Measurements from ENCODE around the gene SH3GL1. TPM values are rescaled to one million over a fixed set of nuclear protein-coding genes. Genes with fewer than 3 reads are reported as not detected.

The SH3GL1 gene, protein sequence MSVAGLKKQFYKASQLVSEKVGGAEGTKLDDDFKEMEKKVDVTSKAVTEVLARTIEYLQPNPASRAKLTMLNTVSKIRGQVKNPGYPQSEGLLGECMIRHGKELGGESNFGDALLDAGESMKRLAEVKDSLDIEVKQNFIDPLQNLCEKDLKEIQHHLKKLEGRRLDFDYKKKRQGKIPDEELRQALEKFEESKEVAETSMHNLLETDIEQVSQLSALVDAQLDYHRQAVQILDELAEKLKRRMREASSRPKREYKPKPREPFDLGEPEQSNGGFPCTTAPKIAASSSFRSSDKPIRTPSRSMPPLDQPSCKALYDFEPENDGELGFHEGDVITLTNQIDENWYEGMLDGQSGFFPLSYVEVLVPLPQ
- total RNA-seq, result 10 to 100 TPM; 38.8 to 51.5 (median 45.7) TPM
- 16.5 TPM for total RNA-seq (2013)
- 31.3 to 60.2 (median 42.0) reads per million in 29 experiments for total RNA-seq

DNA sequence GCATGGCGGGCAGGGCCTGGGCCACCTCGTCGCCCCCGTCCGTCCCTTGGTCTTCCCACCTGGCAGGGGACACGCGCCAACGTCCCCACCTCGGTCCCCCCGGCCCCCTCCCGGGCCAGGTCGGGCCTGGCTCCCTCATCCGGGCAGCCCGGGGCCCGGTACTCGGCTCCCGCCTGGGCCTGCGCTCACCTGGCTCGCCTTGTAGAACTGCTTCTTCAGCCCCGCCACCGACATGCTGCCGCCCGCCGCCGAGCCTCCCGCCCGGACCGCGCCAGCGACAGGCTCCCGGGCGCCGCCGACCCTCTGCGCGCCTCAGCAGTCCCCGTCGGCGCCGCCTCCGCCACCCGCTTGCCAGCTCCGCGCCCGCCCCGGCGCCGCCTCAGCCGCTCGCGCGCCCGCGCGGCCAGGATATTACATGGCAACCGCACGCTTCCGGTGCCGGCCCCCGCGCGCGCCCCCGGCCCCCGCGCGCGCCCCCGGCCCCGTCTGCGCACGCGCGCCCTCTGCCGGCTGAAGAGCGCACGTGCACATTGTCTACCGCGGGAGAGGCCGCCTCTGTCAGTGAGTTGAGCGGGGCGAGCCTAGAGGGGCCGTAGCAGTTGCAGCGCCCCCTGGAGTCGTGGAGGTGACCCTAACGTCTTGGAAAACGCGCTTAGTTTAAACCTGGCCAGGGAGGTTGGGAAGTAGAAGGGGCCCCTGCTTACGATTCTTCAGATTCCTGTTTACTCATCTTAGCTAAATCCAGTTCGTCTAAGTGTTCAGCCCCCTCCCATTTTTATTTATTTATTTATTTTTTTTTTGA, at the start of gene SH3GL1:
Gene SH3GL1, minus strand, starts transcription at position 413 of the 802 bp plus-strand sequence. Its CDS starts 179 bp downstream, at position 234.
- Histone ChIP-seq H3K9me3 (no peaks in the 10 kb centered on the region), H3K4me3 (ENCODE audit: control insufficient read depth in 1 of 2, extremely low read depth in 1 of 2, low read length in 1 of 2) (peak within 1 kb of the TSS; percentile 85 to 92), H3K36me3 (ENCODE audit: control insufficient read depth in 2 of 2, extremely low read depth in 1 of 2, insufficient read depth in 1 of 2, low read length in 1 of 2) (peaks cover 6 to 13% of the 10 kb centered on the region in 2 donors), H3K27ac (ENCODE audit: low read length) (peak within 1 kb of the TSS; percentile 94), H3K27me3 (replicated peaks in 1 of 2; ENCODE audit: control insufficient read depth in 2 of 2, extremely low read depth in 1 of 2, insufficient read depth in 2 of 2, low read length in 1 of 2) (no peaks in the 10 kb centered on the region), H3K4me1 (ENCODE audit: control insufficient read depth in 1 of 2, extremely low read depth in 1 of 2, insufficient read depth in 2 of 2, low read length in 2 of 2) (peaks cover 23 to 55% of the 10 kb centered on the region in 2 experiments)
- WGBS (ENCODE audit: insufficient coverage), result under 1% methylated on average over 80 of the region's 90 CpGs
- CTCF ChIA-PET, result interaction anchor here in 1 of 2 donors (0.6 to 1.2 kb wide), 5 partner anchors 56 to 154 kb away, joined by 3 to 6 read pairs (median 4); partner anchors contain the start of genes HDGFL2, MPND and YJU2
- ATAC-seq (replicated peaks in 1 of 4) (peak; percentile 66 to 74 (median 70)), DNase-seq (peak; percentile 79 to 98 (median 89))
- POLR2A ChIA-PET, result interaction anchor here in 1 of 2 donors (1.4 kb wide), 1 partner anchor 71 kb away, joined by 4 read pairs; the partner anchor contains the start of gene HDGFL2
- Mint-ChIP-seq H3K9me3 (no peaks in the 10 kb centered on the region), H3K4me1 (peaks cover 61 to 76% (median 63%) of the 10 kb centered on the region in 3 donors), H3K27me3 (no peaks in the 10 kb centered on the region), H3K4me3 (peak within 1 kb of the TSS; percentile 82 to 89 (median 87)), H3K36me3 (peaks cover 8% of the 10 kb centered on the region), H3K27ac (peak within 1 kb of the TSS; percentile 75 to 92)

DNA sequence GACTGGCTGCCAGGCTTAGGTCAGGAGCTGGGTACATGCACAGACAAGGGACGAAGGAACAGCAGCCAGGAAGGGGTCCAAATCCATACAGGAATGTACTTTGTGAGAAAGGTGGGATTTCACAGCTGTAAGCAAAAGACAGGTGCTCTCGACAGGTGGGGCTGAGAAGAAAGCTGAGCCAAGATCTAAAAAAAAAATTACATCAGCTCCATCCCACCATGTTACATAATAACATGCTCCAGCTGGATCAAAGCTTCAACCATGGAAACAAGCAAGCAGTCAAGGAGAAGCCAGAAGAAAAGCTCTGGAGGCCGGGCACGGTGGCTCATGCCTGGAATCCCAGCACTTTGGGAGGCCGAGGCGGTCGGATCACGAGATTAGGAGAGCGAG, 49.3 kb upstream of the SH3GL1 start:
- no peak overlapping the region for H3K4me3 ChIP-seq (ENCODE audit: control insufficient read depth in 1 of 2, extremely low read depth in 1 of 2, low read length in 1 of 2)
- 98% methylated on average over 6 of the region's 9 CpGs for WGBS (ENCODE audit: insufficient coverage)
- ATAC-seq (replicated peaks in 1 of 4), result no peak
- H3K27ac ChIP-seq (ENCODE audit: low read length), result no peak overlapping the region
- H3K9me3 ChIP-seq, result no peaks in the 10 kb centered on the region
- Mint-ChIP-seq H3K27ac (no peak overlapping the region), H3K4me3 (no peak overlapping the region), H3K27me3 (no peaks in the 10 kb centered on the region), H3K9me3 (no peaks in the 10 kb centered on the region), H3K4me1 (no peaks in the 10 kb centered on the region), H3K36me3 (peaks cover 18% of the 10 kb centered on the region)
- H3K27me3 ChIP-seq (replicated peaks in 1 of 2; ENCODE audit: control insufficient read depth in 2 of 2, extremely low read depth in 1 of 2, insufficient read depth in 2 of 2, low read length in 1 of 2), result no peaks in the 10 kb centered on the region
- peaks cover 35 to 70% of the 10 kb centered on the region in 2 donors for H3K36me3 ChIP-seq (ENCODE audit: control insufficient read depth in 2 of 2, extremely low read depth in 1 of 2, insufficient read depth in 1 of 2, low read length in 1 of 2)
- no peaks in the 10 kb centered on the region for H3K4me1 ChIP-seq (ENCODE audit: control insufficient read depth in 1 of 2, extremely low read depth in 1 of 2, insufficient read depth in 2 of 2, low read length in 2 of 2)
- DNase-seq, result no peak
- CTCF ChIA-PET, result no interaction called here
- POLR2A ChIA-PET, result no interaction called here

DNA sequence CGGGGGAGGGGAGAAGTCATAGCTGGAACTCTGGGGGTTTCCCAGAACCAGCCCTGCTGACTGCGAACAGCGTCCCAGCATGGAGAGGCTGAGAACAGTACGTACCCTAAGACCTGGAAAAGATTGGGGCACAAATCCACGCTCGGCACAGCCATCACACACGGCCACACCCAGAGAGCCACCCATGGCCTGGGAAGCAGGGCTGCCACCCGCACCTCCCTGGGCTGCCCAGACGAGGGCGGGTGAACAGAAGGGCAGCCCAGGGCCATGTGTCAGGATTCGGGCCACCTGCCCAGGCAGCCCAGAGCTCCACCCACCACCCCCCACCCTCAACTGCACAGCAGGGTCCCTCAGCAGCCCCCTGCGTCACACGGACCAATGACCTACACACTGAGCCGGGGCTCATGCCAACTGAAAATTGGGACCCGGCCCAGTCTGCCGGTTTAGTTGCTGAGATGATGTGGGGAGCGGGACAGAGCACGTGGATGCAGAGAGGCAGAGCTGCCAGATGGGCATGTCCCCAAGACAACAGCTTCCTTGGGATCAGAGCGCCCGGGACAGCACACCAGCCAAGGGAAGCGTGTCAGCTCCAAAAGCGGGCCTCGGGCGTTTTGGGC, 48.8 kb upstream of the SH3GL1 start:
- Mint-ChIP-seq H3K36me3 (peaks cover 18% of the 10 kb centered on the region), H3K4me1 (no peaks in the 10 kb centered on the region), H3K27ac (no peak overlapping the region), H3K27me3 (no peaks in the 10 kb centered on the region), H3K4me3 (no peak overlapping the region), H3K9me3 (no peaks in the 10 kb centered on the region)
- whole genome bisulfite sequencing (ENCODE audit: insufficient coverage), result 94% methylated on average over 23 of the region's 24 CpGs
- Histone ChIP-seq H3K4me3 (ENCODE audit: control insufficient read depth in 1 of 2, extremely low read depth in 1 of 2, low read length in 1 of 2) (no peak overlapping the region), H3K36me3 (ENCODE audit: control insufficient read depth in 2 of 2, extremely low read depth in 1 of 2, insufficient read depth in 1 of 2, low read length in 1 of 2) (peaks cover 32 to 73% of the 10 kb centered on the region in 2 donors), H3K4me1 (ENCODE audit: control insufficient read depth in 1 of 2, extremely low read depth in 1 of 2, insufficient read depth in 2 of 2, low read length in 2 of 2) (no peaks in the 10 kb centered on the region), H3K9me3 (no peaks in the 10 kb centered on the region), H3K27me3 (replicated peaks in 1 of 2; ENCODE audit: control insufficient read depth in 2 of 2, extremely low read depth in 1 of 2, insufficient read depth in 2 of 2, low read length in 1 of 2) (no peaks in the 10 kb centered on the region), H3K27ac (ENCODE audit: low read length) (no peak overlapping the region)
- ATAC-seq (replicated peaks in 1 of 4), result no peak
- DNase-seq, result no peak
- ChIA-PET POLR2A (no interaction called here), CTCF (no interaction called here)

DNA sequence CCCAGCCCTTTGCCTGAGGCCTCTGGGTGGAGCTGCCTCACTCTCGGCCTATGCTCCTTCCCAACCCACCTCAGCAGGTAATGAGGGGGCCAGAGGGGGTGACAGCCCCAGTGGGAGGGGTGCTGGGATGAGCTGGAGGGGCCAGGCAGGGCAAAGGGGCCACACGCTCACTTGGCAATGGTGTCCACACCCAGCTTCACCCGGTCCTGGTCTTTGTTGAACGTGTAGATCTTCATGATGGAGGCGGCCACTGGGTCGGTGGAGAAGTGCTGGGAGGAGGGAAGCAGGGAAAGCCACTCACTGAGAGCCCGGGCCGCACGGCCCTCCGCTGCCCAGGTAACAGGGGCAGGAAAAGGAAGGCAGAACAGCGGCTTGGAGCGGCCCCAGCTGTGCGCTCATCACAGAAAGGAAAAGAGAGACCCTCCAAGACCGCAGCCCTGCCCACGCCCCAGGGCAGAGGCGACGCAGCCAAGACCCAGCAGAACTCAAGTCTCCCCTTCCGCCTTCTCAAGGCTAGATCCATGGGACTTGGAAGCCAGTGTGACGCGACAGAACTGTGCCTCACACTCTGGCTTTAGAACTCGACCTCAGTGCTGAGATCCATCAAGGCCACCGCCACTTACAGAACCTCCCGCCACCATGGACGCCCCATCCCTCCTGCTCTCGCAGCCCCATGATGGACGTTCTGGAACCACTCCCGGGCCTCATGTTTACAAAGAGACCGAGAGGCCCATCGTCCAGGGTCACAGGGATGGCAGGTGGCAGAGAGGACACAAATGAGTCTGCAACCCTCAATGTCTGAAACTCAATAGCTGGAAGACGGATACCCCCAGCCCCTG, 48.0 kb upstream of the SH3GL1 start:
- CTCF ChIA-PET, result no interaction called here
- Mint-ChIP-seq H3K4me3 (no peak overlapping the region), H3K9me3 (no peaks in the 10 kb centered on the region), H3K4me1 (no peaks in the 10 kb centered on the region), H3K36me3 (peaks cover 18% of the 10 kb centered on the region), H3K27ac (no peak overlapping the region), H3K27me3 (no peaks in the 10 kb centered on the region)
- Histone ChIP-seq H3K27ac (ENCODE audit: low read length) (no peak overlapping the region), H3K27me3 (replicated peaks in 1 of 2; ENCODE audit: control insufficient read depth in 2 of 2, extremely low read depth in 1 of 2, insufficient read depth in 2 of 2, low read length in 1 of 2) (no peaks in the 10 kb centered on the region), H3K9me3 (no peaks in the 10 kb centered on the region), H3K4me1 (ENCODE audit: control insufficient read depth in 1 of 2, extremely low read depth in 1 of 2, insufficient read depth in 2 of 2, low read length in 2 of 2) (no peaks in the 10 kb centered on the region), H3K4me3 (ENCODE audit: control insufficient read depth in 1 of 2, extremely low read depth in 1 of 2, low read length in 1 of 2) (no peak overlapping the region), H3K36me3 (ENCODE audit: control insufficient read depth in 2 of 2, extremely low read depth in 1 of 2, insufficient read depth in 1 of 2, low read length in 1 of 2) (peaks cover 30 to 69% of the 10 kb centered on the region in 2 donors)
- 92% methylated on average over 24 of the region's 30 CpGs for WGBS (ENCODE audit: insufficient coverage)
- ATAC-seq (replicated peaks in 1 of 4), result no peak
- POLR2A ChIA-PET, result no interaction called here
- no peak for DNase-seq

DNA sequence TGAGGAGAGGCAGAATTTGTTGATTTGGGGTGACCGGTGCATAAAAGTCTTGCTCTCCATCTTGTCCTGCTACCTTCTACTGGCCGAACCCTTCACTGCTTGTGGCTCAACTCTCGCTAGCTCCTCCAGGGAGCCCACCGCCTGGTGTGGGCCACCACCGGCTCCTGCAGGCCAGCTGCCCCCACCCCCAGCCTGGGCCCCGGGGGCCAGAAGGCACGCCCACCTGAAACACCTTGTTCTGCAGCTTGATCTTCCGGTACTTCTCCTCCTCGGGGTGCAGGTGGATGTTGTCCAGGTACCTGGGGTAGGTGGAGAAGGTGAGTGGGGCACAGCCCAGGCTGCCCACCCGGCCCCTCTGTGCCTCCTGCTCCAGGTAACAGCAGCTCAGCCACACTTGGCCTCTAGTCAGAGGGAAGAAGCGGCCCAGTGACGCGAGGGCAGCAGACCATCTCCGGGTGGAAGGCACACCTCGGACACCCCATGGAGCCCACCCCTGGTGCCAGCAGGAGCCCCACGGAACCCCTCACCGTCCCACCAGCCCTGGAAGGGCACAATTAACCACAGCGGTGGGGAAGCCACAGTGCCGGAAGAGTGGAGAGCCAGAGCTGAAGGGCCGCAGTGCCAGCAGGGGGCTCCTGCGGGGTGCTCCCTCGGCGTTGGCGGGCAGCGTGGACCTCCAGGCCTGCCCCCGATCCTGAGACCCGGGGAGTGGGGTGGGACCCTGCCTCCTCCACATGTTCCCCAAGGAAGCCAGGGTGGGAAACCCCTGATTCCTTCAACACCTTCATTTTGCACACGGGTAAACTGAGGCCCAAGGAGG, 47.2 kb upstream of the SH3GL1 start:
- Mint-ChIP-seq H3K36me3 (peaks cover 18% of the 10 kb centered on the region), H3K27me3 (no peaks in the 10 kb centered on the region), H3K4me1 (peaks cover 0 to under 1% (median 0%) of the 10 kb centered on the region in 3 donors), H3K9me3 (no peaks in the 10 kb centered on the region), H3K4me3 (no peak overlapping the region), H3K27ac (no peak overlapping the region)
- ChIA-PET CTCF (no interaction called here), POLR2A (no interaction called here)
- Histone ChIP-seq H3K4me3 (ENCODE audit: control insufficient read depth in 1 of 2, extremely low read depth in 1 of 2, low read length in 1 of 2) (no peak overlapping the region), H3K4me1 (ENCODE audit: control insufficient read depth in 1 of 2, extremely low read depth in 1 of 2, insufficient read depth in 2 of 2, low read length in 2 of 2) (no peaks in the 10 kb centered on the region), H3K9me3 (no peaks in the 10 kb centered on the region), H3K27me3 (replicated peaks in 1 of 2; ENCODE audit: control insufficient read depth in 2 of 2, extremely low read depth in 1 of 2, insufficient read depth in 2 of 2, low read length in 1 of 2) (no peaks in the 10 kb centered on the region), H3K27ac (ENCODE audit: low read length) (no peak overlapping the region), H3K36me3 (ENCODE audit: control insufficient read depth in 2 of 2, extremely low read depth in 1 of 2, insufficient read depth in 1 of 2, low read length in 1 of 2) (peaks cover 29 to 60% of the 10 kb centered on the region in 2 donors)
- DNase-seq (no peak), ATAC-seq (replicated peaks in 1 of 4) (no peak)
- WGBS (ENCODE audit: insufficient coverage), result 95% methylated on average over 20 of the region's 28 CpGs

Data from T-cell (primary cell).